GM21528 (cell line): ENCODE measurements around the gene RINL.
"Not testable (repeated sequence)": the region's sequence is repeated elsewhere in the genome, so short reads cannot be mapped to it uniquely, and the experiment has no call there.

ENCODE experiments used
- ATAC-seq: cut with Tn5 transposase; IDR thresholded peaks from one replicate; pipeline ENCODE4 v1.9.1; 2021; ENCODE audit warnings: mild to moderate bottlenecking, moderate library complexity; ENCODE audit not compliant: unreplicated experiment, low FRiP score

RINL gene

GRCh38 chr19:38905620-38906019, 27.5 kb upstream of the RINL start:
- ATAC-seq = no peak

DNA sequence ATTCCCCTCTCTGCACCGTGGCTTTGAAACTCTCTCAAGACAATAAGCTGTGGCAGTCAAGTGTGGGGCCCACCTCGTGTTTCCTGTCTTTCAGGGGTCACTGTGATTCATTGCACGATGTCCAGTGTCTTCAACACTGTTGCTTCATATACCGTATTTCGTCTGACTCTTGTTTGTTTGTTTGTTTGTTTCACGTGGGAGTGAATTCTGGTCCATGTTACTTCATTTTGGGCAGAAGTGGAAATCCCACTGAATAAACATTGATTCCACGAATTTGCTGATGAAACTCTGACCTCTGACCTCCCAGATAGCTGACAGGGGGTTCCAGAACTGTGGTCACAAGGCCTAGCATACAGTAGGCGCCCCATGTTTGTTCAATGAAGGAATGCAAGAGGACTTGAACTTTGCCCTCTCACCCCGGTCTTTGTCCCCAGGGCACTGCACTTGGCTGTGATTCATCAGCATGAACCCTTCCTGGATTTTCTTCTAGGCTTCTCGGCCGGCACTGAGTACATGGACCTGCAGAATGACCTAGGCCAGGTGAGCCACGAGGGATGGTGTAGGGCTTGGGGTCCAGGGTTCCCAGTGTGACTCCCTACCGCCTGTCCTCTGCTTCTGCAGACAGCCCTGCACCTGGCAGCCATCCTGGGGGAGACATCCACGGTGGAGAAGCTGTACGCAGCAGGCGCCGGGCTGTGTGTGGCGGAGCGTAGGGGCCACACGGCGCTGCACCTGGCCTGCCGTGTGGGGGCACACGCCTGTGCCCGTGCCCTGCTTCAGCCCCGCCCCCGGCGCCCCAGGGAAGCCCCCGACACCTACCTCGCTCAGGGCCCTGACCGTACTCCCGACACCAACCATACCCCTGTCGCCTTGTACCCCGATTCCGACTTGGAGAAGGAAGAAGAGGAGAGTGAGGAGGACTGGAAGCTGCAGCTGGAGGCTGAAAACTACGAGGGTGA, 26.8 kb upstream of the RINL start:
- ATAC-seq = no peak

- no peak for ATAC-seq
Measured at GRCh38 chr19:38901683-38902082, 23.6 kb upstream of the RINL start.

- no peak for ATAC-seq
Measured at GRCh38 chr19:38900743-38901190, 22.7 kb upstream of the RINL start.

DNA sequence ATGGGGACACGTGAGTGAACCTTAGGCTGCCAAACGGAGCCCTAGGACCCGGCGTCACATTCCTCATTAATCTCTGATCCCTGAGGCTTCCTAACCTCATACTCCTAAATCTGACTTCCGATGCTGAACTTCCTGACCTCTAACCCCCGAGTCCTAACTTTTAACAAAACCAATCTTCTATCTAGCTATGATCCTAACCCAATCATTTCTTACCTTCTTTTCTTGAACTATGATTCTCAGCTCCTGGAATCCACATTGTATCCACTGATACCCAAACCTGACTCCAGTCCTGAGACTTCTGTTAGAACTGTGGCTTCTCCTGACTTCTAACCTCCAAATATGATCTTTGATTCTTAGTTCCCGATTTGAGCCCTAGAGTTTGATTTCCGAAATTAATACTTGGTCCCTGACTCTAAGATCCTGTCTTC, 22.1 kb upstream of the RINL start:
- no peak for ATAC-seq

- ATAC-seq = peak; percentile 89
Measured at GRCh38 chr19:38899447-38900201, 21.5 kb upstream of the RINL start, which contains the start of the genes NFKBIB and SIRT2. TSS of gene NFKBIB (plus strand) at chr19:38899969. CDS start at chr19:38900033, 64 bp downstream. TSS of gene SIRT2 (minus strand) at chr19:38899618. CDS start at chr19:38899521, 97 bp downstream.

DNA sequence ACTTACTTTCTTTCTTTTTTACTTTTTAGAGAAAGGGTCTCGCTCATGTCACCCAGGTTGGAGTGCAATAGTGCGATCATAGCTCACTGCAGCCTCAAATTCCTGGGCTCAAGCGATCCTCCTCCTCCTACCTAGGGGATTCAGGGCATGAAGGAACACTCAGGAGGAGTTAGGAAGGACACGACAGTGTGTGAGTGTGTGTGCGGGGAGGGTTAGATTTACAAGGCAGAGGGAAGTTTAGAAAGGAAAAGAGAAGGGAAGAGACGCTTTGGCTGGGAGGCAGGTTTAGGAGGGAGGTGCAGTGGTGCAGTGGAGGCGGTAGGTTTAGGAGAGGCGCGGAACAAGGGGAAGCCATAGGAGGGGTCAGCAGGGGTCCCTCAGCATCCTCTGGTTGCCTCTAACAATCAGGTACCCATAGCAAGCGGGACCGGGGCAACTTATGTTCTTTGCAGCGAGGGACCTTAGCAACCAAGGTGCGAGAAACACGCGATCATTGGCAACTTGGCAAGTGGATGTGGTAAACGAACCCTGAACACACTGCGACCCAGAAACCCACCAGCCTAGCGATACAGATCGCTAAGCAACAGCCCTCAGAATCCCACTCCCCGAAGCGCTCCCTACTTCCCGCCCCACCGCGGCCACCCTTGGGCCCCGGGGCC, 20.8 kb upstream of the RINL start:
- ATAC-seq = no peak

DNA sequence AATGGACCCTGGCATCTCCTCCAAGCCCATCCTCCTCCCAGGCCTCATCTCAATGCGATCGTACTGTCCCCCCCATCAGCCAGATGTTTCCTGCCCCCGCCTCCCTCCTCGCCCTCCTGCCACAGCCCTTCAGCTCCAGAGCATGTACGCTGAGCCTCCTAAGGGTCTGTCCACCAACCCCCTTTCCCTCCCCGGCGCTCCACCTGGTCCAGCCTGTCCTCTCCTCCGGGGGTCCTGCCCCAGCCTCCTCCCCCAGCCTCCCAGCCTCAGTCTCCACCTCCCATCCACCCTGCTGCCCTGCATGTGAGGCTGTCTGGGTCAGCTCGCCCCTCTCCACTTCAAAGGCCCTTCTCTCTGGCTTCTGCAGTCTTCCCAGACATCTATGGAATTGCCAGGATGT, 16.9 kb upstream of the RINL start:
- ATAC-seq = no peak

DNA sequence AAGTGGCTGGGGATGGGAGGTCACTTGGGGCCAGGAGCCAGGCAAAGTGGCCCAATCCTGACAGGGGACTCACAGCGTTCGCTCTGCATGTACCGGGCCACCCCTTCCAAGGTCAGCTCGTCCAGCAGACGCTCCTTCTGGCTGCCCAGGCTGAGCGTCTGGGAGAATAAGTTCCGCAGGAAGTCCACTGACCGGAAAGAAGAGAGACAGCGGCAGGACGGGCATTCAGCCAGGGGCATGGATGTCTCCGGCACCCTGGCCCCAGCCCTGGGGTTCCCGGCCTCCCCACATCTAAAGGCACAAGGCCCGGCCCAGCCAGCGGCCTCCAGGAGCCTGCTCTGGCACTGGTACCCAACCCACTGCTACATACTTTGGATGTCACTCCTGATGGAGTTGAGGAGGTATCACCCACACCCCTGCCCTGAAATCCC, 15.3 kb upstream of the RINL start:
- no peak for ATAC-seq

- ATAC-seq = no peak
Measured at GRCh38 chr19:38892841-38893240, 14.8 kb upstream of the RINL start.

DNA sequence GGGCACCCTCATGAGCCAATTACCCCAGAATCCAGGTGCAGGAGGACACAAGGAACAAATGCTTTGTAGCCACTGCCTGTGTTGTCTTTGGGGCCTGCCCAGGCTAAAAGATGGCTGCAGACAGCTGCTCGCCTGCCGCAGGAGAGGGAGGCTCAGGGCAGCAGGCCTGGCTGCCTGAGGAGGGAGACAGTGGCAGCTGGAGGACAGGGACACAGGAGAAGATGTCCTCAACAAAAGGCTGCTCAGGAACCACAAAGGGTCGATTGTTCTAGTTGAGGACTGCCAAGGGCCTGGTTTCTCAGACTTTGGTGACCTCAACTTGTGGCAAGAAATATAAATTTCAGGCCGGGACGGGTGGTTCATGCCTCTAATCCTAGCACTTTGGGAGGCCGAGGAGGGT, 13.7 kb upstream of the RINL start:
- no peak for ATAC-seq

- ATAC-seq = no peak
Measured at GRCh38 chr19:38890686-38891085, 12.6 kb upstream of the RINL start.

DNA sequence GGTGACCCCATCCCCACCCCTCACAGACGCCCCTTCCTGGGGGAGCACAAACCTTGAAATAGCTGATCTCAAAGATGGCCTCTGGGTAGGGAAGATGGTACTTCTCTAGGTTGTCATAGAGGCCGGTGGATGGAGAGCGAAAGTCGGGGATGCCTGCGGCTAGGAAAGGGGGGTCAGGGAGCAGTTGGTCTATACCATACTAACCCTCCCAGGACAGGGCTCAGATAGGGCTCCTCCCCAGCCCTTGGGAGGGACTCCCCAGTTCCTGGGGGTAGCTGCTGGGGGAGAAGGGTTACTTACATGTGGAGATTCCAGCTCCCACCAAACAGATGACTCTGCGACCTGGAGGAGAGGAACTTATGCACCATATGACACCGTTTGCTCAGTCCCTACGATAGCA, 11.7 kb upstream of the RINL start:
- ATAC-seq = no peak

DNA sequence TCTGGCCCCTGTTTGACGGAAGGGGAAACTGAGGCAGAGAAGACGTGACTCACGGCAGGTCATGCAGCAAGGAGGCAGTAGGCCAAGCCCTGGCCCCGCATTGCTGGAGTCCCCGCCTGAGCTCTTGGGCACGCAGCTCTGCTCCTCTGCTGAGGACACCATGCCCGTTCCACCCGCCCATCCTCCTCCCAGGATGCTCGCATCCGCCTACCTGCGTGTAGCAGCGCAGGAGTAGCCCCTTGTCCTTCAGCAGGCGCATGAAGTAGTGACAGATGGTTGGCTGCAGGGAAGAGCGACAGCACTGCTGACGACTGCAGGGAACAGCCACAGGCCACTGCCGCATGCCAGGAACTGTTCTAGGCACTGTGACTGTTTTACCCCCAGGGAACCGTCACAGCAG, 10.8 kb upstream of the RINL start:
- no peak for ATAC-seq

DNA sequence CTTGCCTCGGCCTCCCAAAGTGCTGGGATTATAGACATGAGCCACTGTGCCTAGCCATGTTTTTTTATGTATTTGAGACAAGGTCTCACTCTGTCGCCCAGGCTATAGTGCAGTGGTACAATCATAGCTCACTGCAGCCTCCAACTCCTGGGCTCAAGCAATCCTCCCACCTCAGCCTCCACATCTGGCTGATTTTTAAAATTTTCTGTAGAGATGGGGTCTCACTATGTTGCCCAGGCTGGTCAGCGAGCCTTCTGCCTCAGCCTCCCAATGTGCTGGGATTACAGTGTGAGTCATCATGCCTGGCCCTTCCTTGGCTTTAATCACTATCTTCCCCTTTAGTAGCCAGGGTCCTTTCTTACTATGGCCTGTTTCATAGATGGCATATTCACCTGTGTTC, 6.6 kb upstream of the RINL start:
- not testable (repeated sequence) for ATAC-seq

DNA sequence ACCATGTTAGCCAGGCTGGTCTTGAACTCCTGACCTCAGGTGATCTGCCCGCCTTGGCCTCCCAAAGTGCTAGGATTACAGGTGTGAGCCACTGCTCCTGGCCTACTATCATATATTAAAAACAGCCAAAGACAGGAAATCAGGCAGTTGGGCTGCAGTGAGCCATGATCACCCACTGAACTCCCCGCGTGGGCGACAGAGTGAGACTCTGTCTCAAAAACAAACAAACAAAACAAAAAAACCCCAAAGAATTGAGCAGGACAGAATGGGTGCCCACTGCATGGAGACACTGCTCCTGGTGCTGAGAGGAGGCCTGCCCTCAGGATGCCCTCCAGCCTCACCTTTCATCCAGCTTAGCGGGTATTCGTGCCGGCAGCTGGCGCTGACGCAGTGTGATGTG, 5.2 kb upstream of the RINL start:
- no peak for ATAC-seq

DNA sequence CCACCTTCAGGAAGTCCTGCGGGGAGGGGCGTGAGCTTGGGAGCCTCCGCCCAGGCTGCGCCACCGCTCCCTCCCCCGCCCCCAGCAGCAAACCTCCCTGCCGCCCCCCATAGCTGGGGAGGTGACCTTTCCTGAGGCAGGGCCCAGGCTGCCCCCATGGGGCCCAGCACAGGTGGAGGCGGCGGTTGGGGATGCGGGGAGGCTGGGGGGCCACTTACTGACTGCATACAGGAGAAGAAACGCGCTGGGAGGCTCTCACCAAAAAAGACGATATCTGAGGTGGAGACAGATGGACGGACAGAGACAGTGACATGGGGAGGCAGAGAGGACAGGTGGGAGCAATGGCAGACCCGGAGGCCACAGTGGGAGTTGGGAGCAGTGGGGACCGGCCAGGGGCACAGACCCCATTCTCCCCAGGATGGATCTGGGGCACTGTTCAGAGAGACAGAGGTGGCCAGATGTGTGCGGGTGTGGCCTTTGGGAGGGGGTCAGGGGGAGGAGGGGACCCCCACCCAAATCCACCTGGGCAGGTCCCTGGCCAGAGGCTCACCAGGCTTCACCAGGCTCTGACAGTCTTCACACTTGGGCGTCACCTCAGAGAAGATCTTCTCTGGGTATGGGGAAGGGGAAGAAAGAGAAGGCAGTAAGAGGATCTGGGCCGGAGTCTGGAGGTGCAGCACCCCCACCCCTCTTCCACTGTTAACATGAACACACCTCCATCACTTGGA, 3.0 kb upstream of the RINL start:
- no peak for ATAC-seq

DNA sequence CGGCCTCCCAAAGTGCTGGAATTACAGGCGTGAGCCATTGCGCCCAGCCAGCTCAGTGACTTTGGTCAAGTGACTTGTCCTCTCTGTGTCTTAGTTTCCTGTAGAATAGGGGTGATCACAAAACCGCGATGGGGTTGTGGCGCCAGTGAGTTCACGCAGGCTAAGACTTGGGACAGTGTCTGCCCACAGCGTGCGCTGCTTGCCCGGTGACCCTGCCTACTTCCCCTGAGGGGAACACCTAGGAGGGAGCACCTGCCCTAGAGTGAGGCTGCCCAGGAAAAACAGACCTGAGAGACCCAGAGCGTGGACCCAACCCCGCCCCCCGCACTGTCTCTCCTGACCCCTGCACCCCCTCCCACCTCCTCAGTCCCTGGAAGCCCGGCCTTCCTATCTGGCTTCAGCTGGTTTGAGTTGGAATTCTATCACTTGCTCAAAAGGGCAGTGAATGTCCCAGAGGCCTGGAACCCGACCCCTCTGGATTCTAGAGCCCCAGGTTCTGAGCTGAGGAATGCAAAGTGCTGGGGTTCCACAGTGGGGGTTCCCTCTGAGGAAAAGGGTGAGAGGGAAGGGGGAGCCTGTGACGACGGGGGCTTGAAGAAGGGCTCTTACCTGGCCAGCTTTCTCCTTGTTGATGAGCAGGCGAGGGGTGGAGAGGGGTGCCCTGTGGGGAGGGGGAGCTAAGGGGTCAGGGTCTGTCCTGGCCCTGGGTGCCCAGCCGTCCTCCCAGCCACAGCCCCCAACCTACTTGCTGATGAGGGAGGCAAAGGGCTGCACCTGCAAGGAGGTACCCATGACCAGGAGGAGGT, 2.2 kb upstream of the RINL start:
- ATAC-seq = no peak

GRCh38 chr19:38879400-38879751, 1.3 kb upstream of the RINL start:
- ATAC-seq = no peak
